Testis (tissue), 3 donors: ENCODE measurements around the gene WNK2. TPM values are rescaled to one million over a fixed set of nuclear protein-coding genes. Genes with fewer than 3 reads are reported as not detected.
A peak's percentile ranks its signal among the peaks of the same experiment; 100 is the strongest.

Experiments used
- DNase-seq: peaks from one replicate; pipeline ENCODE4 v3.0.0-alpha.2; 2019
- H3K27ac ChIP-seq, 2 donors: fragments of 200-600 bp; sonication (generic); one replicate each; pipeline ENCODE4 v1.5.1; 2019
- H3K27me3 ChIP-seq: fragments of 200-600 bp; sonication (generic); one replicate; pipeline ENCODE4 v1.5.1; 2019
- H3K36me3 ChIP-seq: fragments of 200-600 bp; sonication (generic); one replicate; pipeline ENCODE4 v1.5.1; 2017; ENCODE audit warnings: low read depth; ENCODE audit errors: missing control alignments
- H3K4me1 ChIP-seq: fragments of 200-600 bp; sonication (generic); one replicate; pipeline ENCODE4 v1.5.1; 2019
- H3K4me3 ChIP-seq, 2 donors: fragments of 200-600 bp; sonication (generic); one replicate each; pipeline ENCODE4 v1.5.1; 2017 to 2019
- H3K9me3 ChIP-seq: fragments of 200-600 bp; sonication (generic); one replicate; pipeline ENCODE4 v1.5.1; 2017
- POLR2A ChIP-seq: fragments of 450-650 bp; IDR thresholded peaks from one replicate; pipeline ENCODE4 v1.6.1; 2017; ENCODE audit warnings: antibody characterized with exemption, mild to moderate bottlenecking, moderate library complexity
- WGBS, 2 donors: methylation state at CpG; one replicate each; pipeline ENCODE4 v1.1.5; 2018; 5-methylcytosine and 5-hydroxymethylcytosine counted together
- intact Hi-C: fragments of 100-400 bp; cut with DNase I; formaldehyde crosslinking; loops from one replicate; pipeline ENCODE4 v1.15.1; 2023; ENCODE audit warnings: low total_unique reads
- polyA plus RNA-seq: library from polyadenylated mRNA; stranded (reverse); fragments of 350-450 nt; fragmentation: Illumina TruSeq; extraction: RNeasy Lipid Tissue Mini Kit (QIAGEN cat#74804); gene quantifications from one replicate; pipeline ENCODE4 v1.2.3, GENCODE V29; 2014; ENCODE audit warnings: low read depth, low replicate concordance; ENCODE audit not compliant: insufficient read depth
- total RNA-seq, 2 donors: library from RNA; depleted of rRNA; stranded (reverse); fragments of >200 nt; gene quantifications; one replicate each; pipeline ENCODE4 v1.2.3, GENCODE V29; 2016
- TF ChIP-seq, protein P1 (sequence below), 3 experiments: fragments of 450-650 bp in 2 of 3; fragments of 200-600 bp in 1 of 3; sonication (generic) in 1 of 3; IDR thresholded peaks; one replicate each; pipeline ENCODE4 v1.5.1; 2016 to 2019; ENCODE audit warnings: antibody characterized with exemption in 3 of 3, mild to moderate bottlenecking in 2 of 3, moderate library complexity in 1 of 3

WNK2 gene
- total and polyA plus RNA-seq, 3 donors from 2014 or later: 29.0 to 91.1 (median 50.5) TPM

DNA sequence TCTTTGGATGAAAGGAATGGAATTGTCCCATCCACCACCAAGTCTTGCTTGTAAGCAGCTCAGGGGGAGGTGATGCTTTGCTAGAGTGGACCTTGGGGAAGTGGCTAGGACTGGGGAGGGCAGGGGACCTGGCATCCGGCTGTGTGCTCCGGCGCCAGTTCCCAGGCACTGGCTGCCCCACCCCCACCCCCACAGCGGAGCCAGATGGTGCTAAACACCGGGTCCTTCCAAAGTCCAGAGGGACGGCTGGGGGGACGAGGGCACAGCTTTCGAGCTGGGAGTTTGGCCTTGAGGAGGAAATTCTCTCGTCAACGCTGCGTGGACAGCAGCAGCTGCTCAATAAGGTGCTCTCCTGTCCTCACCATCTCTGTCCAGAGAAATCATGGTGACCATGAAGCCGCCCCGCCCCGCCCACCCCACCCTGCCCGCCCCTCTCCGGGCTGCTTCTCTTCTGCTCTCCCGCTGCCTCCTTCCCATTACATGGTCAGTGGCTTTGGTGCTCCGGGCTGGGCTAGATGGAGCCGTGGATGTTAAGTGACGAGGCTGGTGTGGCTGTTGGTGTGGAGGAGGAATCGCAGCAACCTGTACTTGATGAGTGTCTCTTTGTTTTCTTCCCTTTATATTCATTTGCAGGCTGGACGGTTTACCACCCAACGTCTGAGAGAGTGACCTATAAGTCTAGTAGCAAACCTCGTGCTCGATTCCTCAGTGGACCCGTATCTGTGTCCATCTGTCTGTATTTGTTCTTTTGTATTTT is 115.7 kb downstream of the WNK2 start:
- intact Hi-C loops: loop anchor here (5.0 kb wide), 1 partner anchor 137 kb away; no protein-coding TSS in a partner anchor
- Histone ChIP-seq H3K9me3 (no peaks in the 10 kb centered on the region), H3K27me3 (no peaks in the 10 kb centered on the region), H3K4me3 (no peak overlapping the region), H3K27ac (no peak overlapping the region), H3K4me1 (peaks cover 49% of the 10 kb centered on the region), H3K36me3 (no peaks in the 10 kb centered on the region)
- 66 to 73% methylated on average over 13 to 26 of the region's 26 CpGs for WGBS, 2 donors
- DNase-seq: peak; percentile 18
- no peak for TF ChIP-seq POLR2A
- TF ChIP-seq, protein P1, sequence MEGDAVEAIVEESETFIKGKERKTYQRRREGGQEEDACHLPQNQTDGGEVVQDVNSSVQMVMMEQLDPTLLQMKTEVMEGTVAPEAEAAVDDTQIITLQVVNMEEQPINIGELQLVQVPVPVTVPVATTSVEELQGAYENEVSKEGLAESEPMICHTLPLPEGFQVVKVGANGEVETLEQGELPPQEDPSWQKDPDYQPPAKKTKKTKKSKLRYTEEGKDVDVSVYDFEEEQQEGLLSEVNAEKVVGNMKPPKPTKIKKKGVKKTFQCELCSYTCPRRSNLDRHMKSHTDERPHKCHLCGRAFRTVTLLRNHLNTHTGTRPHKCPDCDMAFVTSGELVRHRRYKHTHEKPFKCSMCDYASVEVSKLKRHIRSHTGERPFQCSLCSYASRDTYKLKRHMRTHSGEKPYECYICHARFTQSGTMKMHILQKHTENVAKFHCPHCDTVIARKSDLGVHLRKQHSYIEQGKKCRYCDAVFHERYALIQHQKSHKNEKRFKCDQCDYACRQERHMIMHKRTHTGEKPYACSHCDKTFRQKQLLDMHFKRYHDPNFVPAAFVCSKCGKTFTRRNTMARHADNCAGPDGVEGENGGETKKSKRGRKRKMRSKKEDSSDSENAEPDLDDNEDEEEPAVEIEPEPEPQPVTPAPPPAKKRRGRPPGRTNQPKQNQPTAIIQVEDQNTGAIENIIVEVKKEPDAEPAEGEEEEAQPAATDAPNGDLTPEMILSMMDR (IDR thresholded peaks at IDR 0.05): no peak

DNA sequence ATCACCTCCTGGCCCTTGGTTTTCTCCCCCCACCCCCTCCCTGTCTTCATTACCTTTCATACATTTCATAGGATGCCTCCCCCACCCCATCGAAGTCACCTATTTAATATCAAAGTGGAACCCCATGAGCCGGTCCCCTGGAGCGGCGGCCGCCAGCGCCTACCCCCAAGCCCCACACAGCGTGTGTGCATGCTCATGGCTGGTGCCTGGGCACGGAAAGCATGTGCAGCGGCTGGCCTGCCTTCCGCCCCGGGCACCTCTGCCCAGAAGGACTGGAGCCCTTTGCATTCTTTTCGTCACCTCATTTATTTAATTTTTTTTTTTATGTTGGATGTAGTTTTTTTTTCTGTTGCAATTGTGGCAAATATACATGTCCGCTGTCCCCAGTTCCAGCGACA is 116.2 kb downstream of the WNK2 start:
- WGBS, 2 donors: 93 to 97% methylated on average over 14 of the region's 14 CpGs
- no peak overlapping the region for H3K27ac ChIP-seq
- no peaks in the 10 kb centered on the region for H3K36me3 ChIP-seq
- intact Hi-C loops: loop anchor here (5.0 kb wide), 1 partner anchor 138 kb away; no protein-coding TSS in a partner anchor
- no peaks in the 10 kb centered on the region for H3K9me3 ChIP-seq
- H3K4me3 ChIP-seq: no peak overlapping the region
- no peaks in the 10 kb centered on the region for H3K27me3 ChIP-seq
- TF ChIP-seq, protein P1 (IDR thresholded peaks at IDR 0.05): no peak
- no peak for TF ChIP-seq POLR2A
- H3K4me1 ChIP-seq: peaks cover 51% of the 10 kb centered on the region
- DNase-seq: peak; percentile 12

DNA sequence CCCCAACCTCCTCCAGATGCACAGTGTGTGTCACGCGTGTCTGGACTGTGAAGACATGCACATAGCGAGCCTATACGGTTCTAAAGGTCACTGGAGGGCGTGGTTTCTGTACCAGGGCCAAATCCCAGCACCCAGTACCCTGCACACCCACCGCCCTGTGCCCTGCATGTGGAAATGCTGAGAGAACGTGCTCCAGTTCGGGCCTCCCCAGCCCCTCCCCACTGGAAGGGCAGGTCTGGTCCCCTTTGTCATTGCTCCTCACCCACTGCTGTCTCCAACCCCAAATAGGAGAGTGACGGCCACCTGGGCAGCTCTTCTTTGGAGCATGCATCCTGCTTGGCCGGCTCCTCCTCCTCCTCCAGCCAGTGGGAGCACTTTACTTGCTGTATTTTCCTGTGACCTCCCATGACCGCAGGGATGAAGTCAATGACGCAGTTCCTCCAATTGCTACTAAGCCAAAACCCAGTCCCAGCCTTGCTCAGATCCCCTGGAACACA is 116.7 kb downstream of the WNK2 start:
- 77 to 84% methylated on average over 12 of the region's 12 CpGs for WGBS, 2 donors
- peak; percentile 70 for DNase-seq
- H3K9me3 ChIP-seq: no peaks in the 10 kb centered on the region
- no peaks in the 10 kb centered on the region for H3K36me3 ChIP-seq
- H3K4me1 ChIP-seq: peaks cover 51% of the 10 kb centered on the region
- TF ChIP-seq, protein P1 (IDR thresholded peaks at IDR 0.05): no peak
- no peak for TF ChIP-seq POLR2A
- no peak overlapping the region for H3K4me3 ChIP-seq
- peak overlapping the region; percentile 30 to 63 for H3K27ac ChIP-seq
- H3K27me3 ChIP-seq: no peaks in the 10 kb centered on the region
- intact Hi-C loops: loop anchor here (5.0 kb wide), 1 partner anchor 138 kb away; no protein-coding TSS in a partner anchor

DNA sequence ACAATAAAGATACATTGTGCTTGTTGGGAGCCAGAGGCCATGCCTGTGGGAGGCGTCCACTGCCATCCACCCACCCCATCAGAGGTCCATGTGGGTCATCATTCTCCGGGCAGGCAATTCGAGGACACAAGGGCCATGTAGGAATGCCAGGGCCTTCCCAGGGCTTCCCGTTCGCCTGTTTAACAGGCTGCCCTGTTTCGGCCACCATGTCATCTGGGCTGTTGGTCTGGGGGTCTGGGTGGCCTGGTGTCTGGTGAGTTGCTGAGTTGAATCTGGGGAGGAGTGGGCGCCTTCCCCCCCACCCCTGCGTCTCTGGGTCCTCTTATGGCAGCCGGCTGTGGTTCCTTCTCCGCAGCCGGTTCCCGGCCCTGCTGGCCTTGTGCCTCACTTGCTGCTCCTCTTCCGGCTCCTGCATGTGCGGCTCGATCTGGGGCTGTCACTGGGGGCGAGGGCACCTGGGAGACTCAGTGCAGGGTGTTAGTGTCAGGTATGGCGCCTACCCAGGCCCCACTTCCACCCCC is 117.4 kb downstream of the WNK2 start:
- H3K36me3 ChIP-seq: no peaks in the 10 kb centered on the region
- intact Hi-C loops: loop anchor here (5.0 kb wide), 1 partner anchor 139 kb away; no protein-coding TSS in a partner anchor
- WGBS, 2 donors: 81 to 86% methylated on average over 16 to 17 of the region's 17 CpGs
- H3K27me3 ChIP-seq: no peaks in the 10 kb centered on the region
- H3K9me3 ChIP-seq: no peaks in the 10 kb centered on the region
- DNase-seq: peak; percentile 84
- peak overlapping the region; percentile 39 to 63 for H3K27ac ChIP-seq
- H3K4me1 ChIP-seq: peaks cover 58% of the 10 kb centered on the region
- TF ChIP-seq POLR2A: no peak
- TF ChIP-seq, protein P1 (IDR thresholded peaks at IDR 0.05): no peak
- H3K4me3 ChIP-seq: no peak overlapping the region
